ENCODE data around the gene MORN1.

The MORN1 gene

DNA sequence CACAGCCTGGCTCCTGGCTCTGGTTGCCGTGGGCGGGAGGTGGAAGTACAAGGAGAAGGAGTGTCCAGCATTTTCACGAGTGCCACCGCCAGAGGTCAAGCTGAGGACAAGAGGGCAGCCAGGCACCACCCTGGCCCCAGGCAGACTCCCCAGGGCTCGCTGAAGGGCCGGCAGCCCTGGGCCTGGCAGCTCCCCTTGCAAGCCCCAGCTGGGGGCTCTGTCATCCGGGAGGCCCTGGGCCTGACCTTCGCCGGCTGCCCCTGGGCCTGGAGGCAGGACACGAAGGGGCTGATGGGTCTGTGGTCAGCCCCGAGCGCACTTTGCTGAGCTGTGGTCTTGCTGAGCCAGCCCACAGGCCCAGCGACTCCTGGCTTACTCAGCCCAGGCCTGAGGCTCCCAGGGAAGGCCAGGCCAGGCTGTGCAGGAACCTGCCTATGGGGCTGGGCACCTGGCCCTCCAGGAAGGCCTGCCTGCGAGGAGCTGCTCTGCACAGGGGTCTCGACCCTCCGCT is 74.8 kb downstream of the MORN1 start:
- DNase-seq: no peak

DNA sequence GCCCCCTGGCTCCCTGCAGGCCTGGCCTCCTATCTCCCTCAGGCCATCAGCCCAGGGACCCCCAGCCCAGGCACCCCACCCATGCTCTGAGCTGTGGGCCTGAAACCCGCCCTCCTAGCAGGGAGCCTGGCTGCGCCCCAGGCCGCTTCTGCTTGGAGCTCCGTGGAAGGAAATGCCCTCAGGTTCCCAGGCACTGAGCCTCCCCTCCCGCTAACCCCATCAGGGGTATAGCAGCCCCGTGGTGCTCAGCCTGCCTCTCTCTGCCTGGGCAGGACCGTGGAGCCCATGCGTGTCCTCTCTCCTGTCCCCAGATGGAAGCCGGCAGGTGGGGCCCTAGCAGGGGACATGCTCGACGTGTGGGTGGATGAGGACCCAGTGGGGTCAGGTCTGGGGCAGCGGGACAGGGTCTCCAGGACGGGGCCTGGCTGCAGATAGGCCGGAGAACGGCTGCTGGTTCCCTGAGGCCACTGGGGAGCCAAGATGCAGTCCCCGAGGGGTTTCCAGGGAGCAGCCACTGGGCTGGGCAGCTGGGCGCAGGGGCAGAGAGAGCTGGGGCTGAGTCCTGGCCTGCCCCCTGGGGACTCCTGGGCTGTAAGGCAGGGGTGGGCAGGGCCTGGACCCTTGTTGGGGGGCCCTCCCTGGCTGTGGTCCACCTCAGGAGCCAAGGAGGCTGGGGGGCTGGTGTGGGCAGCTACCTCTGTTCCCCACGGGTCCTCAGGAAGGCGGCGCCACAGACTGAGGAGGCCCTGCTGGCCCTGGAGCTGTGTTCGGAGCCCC is 75.5 kb downstream of the MORN1 start:
- DNase-seq: no peak

DNA sequence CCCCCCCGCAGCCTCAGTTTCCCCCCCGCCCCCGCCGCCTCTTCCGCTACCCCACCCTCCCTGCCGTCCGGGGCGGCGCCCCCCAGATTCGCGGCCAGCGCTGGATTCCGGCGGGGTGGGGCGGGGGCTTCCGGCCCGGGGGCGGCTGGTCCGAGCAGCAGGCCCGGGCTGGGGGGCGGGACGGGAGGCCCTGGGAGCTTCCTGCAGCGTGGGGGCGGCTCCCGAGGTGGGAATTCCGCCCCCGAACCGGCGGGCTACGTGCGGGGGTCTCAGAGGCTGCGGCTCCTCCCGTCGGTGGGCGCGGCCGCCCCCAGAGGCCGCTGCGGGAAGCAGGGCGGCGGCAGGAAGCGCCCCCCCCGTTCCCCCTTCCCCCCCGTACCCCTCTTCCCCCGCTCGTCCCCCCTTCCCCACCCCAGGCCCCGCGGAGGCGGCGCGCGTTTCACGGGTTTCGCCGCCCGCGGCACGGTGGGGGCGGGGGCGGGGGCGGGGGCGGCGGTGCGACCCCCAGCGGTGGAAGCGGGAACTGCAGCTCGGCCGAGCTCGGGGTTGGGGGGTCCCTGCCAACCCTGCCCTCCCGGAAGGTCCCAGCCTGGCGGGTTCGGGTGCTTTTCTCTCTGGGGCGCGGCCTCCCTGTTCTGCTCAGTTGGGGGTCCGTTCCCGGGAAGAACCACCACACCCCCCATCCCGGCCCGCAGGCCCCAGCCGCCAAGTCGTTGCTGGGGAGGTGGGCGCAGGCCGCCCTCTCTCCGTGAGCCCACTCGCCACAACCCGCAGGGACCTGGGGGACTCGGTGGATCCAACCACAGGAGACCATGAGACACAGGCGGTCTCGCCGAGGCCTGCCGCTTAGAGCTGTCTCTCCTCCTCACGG is 76.3 kb downstream of the MORN1 start:
- no peak for DNase-seq

DNA sequence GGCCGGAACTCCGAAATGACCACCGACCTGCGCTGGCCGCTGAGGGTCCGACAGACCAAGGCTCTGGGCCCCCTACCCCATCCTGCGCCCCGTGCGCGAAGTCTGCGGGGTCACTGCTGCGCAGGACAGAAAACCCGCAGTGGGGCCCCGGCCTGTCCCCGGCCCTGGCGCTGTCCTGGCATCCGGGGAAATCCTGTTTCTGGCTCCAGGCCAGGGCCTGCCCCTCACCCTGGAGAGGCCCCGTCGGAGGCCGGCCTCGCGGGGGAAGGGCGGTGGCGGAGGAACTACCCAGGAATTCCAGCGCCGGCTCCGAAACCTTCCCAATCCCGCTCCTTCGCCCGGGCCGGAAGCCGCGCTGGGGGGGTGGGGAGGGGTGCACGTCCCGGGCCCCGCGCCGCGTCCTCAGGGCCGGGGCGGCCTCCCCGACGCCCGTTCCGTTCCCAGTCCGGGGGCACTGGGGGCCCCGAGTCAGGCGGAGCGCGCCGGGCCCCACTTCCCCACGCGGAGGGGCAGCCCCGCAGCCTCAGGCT is 77.0 kb downstream of the MORN1 start:
- DNase-seq: no peak

DNA sequence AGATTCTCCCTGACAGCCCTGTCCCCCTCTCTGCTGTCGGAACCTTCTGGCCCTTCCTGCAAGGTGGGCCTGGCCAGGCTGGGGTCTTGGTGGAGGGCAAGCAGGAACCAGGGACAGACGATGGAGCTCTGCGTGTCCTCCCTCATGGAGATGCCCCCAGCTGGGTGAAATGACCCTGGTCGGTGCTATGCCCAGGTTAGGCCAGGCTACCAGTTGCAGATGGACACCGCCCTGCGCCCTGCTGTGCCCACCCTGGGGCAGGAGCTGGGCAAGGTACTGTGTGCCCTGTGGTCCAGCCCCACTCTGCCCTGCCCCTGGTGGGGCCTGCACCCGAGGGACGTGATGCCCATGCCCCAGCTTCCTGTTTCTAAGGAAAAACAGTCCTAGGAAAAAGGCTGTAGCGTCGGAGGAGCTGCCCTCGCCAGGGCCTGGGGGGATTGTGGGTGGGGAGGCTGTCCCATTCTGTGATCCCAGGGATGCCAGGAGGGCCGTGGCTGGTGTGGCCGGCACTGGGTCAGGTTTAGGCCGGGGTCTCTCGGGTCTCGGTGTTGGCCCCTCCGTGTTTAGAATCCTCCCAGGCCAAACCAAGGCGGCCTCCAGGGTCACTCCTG is 77.6 kb downstream of the MORN1 start:
- DNase-seq: no peak

DNA sequence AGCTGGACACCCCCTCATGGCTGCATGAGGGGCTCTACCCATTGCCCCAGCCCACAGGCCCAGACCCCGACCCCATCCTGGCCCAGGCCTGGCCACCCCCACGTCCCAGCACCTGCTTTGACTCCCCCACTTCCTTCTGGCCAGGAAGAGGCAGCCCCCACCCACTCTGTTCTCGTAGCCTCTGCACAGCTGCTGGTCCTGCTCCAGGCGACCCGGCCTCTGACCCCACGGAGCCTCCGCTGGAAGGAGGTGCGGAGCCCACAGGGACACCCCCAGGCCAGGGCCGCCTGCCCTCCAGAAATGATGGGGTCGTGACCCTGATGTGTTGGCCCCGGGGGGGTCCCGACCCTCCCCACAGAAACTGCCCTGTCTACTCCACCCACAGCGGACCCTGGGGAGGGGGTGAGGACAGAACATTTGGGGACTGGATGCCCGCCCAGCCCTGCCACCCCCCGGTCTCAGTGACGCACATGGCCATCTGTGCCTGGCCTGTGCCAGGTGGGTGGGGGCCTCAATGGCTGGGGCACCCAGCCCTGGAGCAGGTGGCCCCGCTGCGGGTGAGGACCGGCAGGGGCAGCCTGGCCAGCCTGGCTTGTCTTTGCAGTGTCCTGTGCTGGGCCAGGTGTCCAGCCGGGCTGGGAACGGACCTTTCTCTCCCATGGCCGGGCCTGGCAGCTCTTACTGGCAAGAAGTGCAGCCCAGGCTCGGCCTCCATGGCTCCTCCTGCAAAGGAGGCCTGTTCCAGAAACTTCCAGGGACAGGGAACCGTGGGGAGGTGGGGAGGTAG is 78.6 kb downstream of the MORN1 start:
- DNase-seq: no peak

DNA sequence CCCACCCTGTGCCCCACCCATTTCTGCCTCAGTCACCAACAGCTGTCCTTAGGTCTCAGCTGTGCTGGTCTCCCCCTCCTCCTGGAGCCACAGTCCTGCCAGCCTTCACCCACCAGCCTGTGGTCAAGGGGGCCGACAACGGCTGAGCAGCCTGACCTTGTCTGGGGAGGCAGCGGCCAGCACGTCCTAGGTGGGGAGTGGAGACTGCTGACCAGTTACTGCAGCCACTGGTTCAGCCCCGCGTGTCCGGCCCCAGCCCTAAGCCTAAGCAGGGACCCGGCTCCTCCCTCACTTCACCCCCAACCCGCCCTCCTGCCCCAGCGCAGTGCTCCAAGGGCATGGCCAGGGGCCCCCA is 79.2 kb downstream of the MORN1 start:
- no peak for DNase-seq

DNA sequence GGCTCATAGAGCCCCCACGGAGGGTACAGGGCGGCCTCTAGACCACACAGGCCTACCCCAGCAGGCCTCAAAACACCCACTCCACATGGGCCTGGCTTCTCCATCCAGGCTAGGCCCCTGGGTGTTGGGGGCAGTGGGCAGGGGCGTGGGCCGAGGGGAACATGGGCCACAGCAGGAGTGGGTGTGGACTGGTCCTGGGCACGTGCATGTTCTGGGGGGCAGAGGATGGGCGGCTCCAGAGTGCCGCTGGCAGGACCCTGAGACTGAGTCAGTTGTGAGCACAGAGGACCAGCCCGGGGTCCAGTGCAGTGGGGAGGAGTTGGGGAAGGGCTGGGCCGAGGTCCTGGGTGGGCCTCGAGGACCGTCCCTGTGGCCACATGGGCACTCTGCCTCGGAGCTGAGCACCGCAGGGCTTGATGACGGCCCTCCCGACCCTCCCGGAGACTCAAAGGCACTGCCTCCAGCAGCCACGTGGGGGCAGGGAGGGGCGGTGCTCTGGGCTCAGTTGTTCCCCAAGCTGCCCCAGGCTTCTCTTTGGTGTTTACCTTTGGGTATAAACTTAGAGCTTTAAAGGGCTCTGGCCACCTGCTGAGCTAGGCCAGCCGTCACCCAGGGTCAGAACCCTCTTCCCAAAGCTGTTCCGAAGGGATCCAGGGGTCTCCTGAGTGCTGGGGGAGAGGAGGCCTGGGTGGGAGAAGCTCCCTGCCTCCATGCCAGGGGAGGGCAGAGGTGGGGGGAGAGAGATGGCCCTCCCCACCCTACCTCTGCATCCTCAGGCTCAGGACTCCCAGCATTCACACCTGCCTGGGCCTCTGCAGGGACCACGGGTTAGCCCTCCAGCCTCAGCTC is 79.9 kb downstream of the MORN1 start:
- no peak for DNase-seq

DNA sequence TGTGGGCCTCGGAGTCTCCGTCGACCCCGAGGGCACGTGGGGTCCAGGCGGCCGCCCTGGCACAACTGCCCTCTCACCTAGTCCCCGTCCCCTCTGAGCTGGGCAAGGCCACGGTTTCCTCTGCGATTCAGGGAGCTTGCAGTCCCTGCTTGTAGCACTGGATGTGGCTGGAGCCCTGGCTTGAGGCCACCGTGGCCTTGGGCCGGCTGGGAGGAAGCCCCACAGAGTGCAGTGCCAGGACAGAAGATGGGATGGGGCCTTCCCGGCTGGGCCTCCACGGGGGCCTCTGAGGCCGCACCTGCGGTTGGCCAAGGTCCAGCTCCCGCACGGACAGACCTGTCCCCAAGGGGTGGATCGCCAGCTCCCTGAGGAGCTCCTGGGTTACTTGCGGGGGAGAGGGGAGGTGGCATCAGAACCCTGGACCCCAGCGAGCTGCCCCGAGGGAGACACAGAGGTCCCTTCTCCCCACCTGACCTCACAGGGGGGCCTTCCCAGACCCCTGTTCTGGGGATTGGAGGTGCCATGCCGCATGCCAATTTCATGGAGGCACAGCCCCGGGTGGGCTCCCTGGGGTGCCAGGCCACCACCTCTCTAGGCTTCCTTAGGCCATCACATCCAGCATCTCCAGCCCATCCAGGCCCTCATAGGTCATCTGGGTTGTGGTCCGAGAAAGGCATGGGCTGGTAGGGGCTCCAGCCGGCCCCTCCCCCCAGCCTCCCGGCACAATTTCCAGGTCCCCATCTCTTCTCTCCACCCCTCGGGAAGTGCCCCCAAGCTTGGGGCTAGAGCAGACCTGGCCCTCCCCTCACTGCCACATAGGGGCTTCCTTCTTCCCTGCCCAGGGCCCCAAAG is 80.8 kb downstream of the MORN1 start:
- no peak for DNase-seq

DNA sequence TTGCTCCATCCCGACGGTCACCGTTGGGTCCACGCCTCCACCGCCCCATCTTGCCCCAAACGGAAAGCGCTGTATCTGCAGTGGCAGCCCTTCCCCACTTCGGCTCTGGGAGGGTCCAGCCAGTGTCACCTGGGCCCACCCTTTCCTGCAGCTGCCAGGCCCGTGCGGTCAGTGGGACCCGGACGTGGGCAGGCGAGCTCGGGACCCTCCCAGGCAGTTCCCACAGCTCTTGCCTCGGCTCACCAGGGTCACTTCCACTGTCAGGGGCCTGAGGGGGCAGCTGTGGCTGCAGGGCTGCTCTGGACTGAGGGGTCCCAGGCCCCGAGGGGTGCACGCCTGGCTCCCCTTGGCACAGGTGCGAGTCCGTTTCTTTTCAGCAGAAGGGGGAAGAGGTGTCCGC is 82.5 kb downstream of the MORN1 start:
- DNase-seq: no peak

DNA sequence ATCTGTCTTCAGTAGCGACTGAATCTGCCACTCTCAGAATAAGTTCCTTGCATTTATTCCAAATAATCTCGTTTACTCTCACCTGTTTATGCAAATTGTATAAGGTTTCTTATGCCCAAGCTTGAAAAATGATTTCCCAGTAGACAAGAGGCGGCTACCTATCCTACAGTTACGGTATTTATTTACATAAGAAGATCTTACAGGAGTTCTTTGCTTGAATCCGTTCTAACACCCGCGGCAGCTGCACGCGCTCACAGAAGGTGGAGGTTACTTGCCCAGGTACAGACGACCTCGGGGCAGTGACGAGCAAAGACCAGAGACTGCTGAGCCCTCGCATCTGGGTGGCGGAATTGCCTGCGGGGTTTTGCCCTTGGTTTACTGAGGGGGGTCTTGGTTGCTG is 83.4 kb downstream of the MORN1 start:
- no peak for DNase-seq

DNA sequence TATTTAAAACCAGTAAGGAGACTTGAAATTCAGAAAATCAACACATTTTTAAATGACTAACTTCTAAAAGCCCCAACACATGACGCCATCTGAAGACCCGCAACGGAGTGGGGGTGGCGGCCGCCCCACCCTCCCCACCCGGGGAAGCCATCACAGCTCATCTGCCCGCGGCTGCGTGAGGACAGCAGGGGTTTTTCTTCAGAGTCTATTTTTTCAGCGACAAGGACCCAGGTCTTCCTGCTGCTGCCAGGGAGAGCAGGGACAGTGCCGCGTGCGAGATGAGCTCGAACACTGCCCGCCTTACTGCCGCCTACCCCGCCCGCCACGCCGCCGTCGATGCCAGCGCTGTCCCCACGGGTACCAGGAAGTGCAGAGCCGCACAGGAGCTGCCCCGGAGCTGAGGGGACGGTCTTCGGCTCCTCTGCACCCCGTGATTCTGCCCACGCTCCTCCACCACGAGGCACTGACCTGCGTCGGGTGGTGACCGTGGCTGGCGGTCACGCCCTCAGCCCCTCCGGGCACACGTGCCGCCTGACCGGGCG is 84.2 kb downstream of the MORN1 start:
- no peak for DNase-seq

DNA sequence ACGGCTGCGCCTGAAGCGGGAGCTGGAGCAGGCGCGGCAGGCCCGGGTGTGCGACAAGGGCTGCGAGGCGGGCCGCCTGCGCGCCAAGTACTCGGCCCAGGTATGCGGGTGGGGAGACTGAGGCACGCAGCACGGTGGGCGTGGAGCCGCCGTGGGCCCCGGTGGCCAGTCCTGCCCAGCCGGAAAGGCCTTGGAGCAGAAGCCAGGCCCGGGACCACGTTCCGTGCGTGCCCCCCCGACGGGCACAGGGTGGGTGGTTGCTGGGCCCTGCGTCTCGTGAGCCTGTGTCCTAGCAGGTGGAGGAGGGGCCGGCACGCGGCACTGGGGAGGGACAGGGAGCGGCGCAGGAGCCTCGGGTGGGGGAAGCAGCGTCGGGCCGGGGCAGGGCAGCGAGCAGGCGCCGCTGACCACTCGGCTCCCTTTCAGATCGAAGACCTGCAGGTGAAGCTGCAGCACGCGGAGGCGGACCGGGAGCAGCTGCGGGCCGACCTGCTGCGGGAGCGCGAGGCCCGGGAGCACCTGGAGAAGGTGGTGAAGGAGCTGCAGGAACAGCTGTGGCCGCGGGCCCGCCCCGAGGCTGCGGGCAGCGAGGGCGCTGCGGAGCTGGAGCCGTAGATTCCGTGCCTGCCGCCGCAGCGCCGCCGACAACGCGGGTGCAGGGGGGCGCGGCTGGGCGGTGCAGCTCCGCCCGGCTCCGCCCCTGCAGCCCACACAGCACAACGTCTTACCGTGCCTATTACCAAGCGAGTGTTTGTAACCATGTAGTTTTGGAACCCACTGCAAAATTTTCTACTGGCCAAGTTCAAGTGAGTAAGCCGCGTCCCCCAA is 85.0 kb downstream of the MORN1 start:
- no peak for DNase-seq

DNA sequence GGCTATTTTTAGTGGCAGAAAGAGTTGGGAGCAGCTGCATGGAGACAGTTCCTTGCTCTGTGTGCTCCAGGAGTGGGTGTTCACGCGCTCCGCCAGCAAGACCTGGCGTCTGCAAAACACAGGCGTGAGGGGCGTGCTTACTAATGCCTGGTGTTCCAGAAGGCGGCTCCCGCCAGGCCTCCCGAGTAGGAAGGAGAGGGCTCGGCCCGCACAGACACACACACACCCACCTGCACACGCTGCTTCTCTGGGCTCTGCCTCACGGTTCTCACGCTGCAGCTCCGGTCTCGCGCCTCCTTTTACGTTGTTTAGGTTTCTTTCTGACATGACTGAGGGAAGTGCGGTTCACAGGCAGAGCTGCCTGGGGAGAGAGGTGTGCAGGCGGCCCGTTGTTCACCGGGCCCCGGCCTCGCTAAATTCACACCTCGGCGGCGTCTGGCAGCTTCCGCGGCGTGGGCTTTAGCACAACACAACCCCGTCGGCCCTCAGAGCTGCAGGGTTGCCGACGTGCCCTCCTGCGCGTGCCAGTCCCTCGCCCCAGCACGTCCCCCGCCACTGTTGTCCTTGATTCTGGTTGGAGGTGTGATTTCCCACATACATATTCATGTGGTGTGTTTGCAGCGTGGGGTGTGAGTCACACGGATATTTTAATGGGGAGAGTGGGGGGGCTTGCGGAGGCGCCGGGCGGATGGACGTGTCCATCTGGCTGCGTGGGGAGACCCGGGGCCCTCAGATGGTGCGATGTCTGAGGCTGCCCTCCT is 86.3 kb downstream of the MORN1 start:
- no peak for DNase-seq

DNA sequence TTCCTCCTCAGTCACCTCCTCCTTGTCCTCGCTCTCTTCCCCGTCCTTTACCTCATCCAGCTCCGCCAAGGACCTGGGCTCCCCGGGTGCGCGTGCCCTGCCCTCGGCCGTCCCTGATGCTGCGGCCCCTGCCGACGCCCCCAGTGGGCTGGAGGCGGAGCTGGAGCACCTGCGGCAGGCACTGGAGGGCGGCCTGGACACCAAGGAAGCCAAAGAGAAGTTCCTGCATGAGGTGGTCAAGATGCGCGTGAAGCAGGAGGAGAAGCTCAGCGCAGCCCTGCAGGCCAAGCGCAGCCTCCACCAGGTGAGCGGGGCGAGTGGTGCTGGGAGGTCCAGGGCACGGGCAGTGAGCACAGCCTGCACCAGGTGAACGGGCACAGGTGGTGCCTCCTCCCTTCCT is 87.1 kb downstream of the MORN1 start:
- DNase-seq: no peak

DNA sequence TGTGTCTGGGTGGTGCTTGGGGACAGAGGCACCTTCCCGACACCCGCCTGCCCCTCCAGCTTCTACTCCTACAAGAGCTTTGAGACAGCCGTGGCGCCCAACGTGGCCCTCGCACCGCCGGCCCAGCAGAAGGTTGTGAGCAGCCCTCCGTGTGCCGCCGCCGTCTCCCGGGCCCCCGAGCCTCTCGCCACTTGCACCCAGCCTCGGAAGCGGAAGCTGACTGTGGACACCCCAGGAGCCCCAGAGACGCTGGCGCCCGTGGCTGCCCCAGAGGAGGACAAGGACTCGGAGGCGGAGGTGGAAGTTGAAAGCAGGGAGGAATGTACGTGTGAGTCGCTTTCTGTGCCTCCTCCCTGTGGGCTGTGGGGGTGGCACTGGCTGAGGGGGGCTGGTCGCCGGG is 87.6 kb downstream of the MORN1 start:
- no peak for DNase-seq

DNA sequence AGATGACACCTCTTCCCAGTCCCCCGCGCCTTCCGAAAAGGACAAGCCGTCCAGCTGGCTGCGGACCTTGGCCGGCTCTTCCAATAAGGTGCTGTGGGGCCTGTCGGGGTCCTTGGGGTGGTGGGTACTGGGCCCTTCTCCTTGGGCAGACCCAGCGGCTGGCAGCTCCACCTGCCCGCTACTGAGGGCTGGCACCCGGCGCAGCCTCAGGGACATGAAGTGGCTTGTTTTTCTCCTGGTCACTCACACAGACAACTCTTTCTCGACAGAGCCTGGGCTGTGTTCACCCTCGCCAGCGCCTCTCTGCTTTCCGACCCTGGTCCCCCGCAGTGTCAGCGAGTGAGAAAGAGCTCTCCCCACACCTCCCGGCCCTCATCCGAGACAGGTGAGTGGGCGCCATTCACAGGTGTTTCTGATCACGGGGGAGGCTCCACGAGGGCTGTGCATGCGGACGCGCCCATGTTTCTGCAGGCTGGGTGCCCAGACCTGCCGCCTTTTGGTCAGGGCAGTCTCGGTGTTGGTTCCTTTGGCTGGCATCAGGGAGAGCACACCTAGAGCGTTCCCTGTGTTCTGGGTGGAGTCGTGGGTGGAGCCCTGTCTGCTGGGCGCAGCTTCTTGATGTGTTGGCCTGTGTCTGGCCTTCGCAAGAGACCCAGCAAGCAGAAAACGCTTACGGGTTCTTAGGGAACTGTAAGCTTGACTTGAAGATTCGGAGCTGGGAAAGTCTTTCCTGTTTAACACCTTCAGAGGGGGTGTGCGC is 88.2 kb downstream of the MORN1 start:
- DNase-seq: no peak

All from NCI-H1417 treated with DMSO at 0.1 percent for 48 hours (cell line).